Colonic mucosa (tissue), 4 donors: ENCODE measurements around the gene CES2. TPM values are rescaled to one million over a fixed set of nuclear protein-coding genes. Genes with fewer than 3 reads are reported as not detected.
A peak's percentile ranks its signal among the peaks of the same experiment; 100 is the strongest.

Source experiments
- DNase-seq: peaks from one replicate; pipeline ENCODE4 v3.0.0-alpha.2; 2020
- H3K27ac ChIP-seq: fragments of 200-600 bp; one replicate; pipeline ENCODE4 v1.8.0; 2021
- H3K27me3 ChIP-seq: fragments of 200-600 bp; one replicate; pipeline ENCODE4 v1.8.0; 2021
- H3K36me3 ChIP-seq: fragments of 200-600 bp; one replicate; pipeline ENCODE4 v1.8.0; 2021
- H3K4me1 ChIP-seq: fragments of 200-600 bp; one replicate; pipeline ENCODE4 v1.8.0; 2021; ENCODE audit warnings: mild to moderate bottlenecking
- H3K4me3 ChIP-seq: fragments of 200-600 bp; one replicate; pipeline ENCODE4 v1.8.0; 2021
- H3K9ac ChIP-seq, 2 donors: one replicate each; pipeline ENCODE4 v1.7.0; 2013; ENCODE audit warnings: control low read depth in 2 of 2, low read depth in 2 of 2, low read length in 2 of 2
- H3K9me3 ChIP-seq: fragments of 200-600 bp; one replicate; pipeline ENCODE4 v1.8.0; 2021
- CTCF ChIP-seq: fragments of 200-600 bp; IDR thresholded peaks from one replicate; pipeline ENCODE4 v1.8.0; 2022; ENCODE audit warnings: antibody characterized with exemption, mild to moderate bottlenecking
- intact Hi-C: fragments of 100-400 bp; cut with DNase I; formaldehyde crosslinking; loops from one replicate; pipeline ENCODE4 v1.14.1; 2022
- total RNA-seq, 2 donors: library from RNA; stranded (reverse); fragmentation: NEBNext Ultra II Directional in 1 of 2; extraction: Animal tissue kit (Norgen Biotek cat#: 25700) in 1 of 2; gene quantifications; one replicate each; pipeline ENCODE4 v1.2.1, GENCODE V29; 2021
- donor health status: healthy.
- donor health status: DM: no; HTN: no; CAD: no.
- donor health status: DM: no; HTN: no; CAD: no.

CES2 gene
- total RNA-seq, 2 donors from 2014 or later = 407 to 525 TPM

GRCh38 chr16:66928702-66929388 is 6.5 kb upstream of the CES2 start:
- Histone ChIP-seq H3K27ac (no peak overlapping the region), H3K36me3 (no peaks in the 10 kb centered on the region), H3K4me1 (peaks cover 12% of the 10 kb centered on the region), H3K4me3 (no peak overlapping the region), H3K9me3 (no peaks in the 10 kb centered on the region), H3K9ac (no peak overlapping the region), H3K27me3 (peaks cover 15% of the 10 kb centered on the region)
- intact Hi-C loops = no loop called here
- TF ChIP-seq CTCF = peak; percentile 17
- no peak for DNase-seq

GRCh38 chr16:66930189-66930588 is 5.1 kb upstream of the CES2 start:
- Histone ChIP-seq H3K9me3 (no peaks in the 10 kb centered on the region), H3K4me3 (no peak overlapping the region), H3K27ac (no peak overlapping the region), H3K4me1 (peaks cover 12% of the 10 kb centered on the region), H3K27me3 (peaks cover 6% of the 10 kb centered on the region), H3K9ac (no peak overlapping the region), H3K36me3 (no peaks in the 10 kb centered on the region)
- intact Hi-C loops = loop anchor here (5.0 kb wide), 1 partner anchor 33 kb away; no protein-coding TSS in a partner anchor
- no peak for TF ChIP-seq CTCF
- peak; percentile 56 for DNase-seq

GRCh38 chr16:66931665-66932064 is 3.7 kb upstream of the CES2 start:
- no peak overlapping the region for H3K4me3 ChIP-seq
- H3K4me1 ChIP-seq = peaks cover 12% of the 10 kb centered on the region
- intact Hi-C loops = loop anchor here (5.0 kb wide), 1 partner anchor 34 kb away; no protein-coding TSS in a partner anchor
- no peaks in the 10 kb centered on the region for H3K9me3 ChIP-seq
- H3K27me3 ChIP-seq = no peaks in the 10 kb centered on the region
- no peak for DNase-seq
- H3K9ac ChIP-seq = peak overlapping the region in 1 of 2 donors; percentile 2
- no peak overlapping the region for H3K27ac ChIP-seq
- H3K36me3 ChIP-seq = no peaks in the 10 kb centered on the region
- no peak for TF ChIP-seq CTCF

GRCh38 chr16:66932076-66932475 is 3.2 kb upstream of the CES2 start:
- intact Hi-C loops = loop anchor here (5.0 kb wide), 1 partner anchor 35 kb away; no protein-coding TSS in a partner anchor
- no peak for DNase-seq
- Histone ChIP-seq H3K27me3 (no peaks in the 10 kb centered on the region), H3K36me3 (no peaks in the 10 kb centered on the region), H3K9ac (no peak overlapping the region), H3K4me1 (peaks cover 13% of the 10 kb centered on the region), H3K9me3 (no peaks in the 10 kb centered on the region), H3K27ac (no peak overlapping the region), H3K4me3 (no peak overlapping the region)
- TF ChIP-seq CTCF = no peak

GRCh38 chr16:66933776-66934137 is 1.6 kb upstream of the CES2 start:
- Histone ChIP-seq H3K27ac (peak overlapping the region; percentile 86), H3K36me3 (no peaks in the 10 kb centered on the region), H3K4me3 (peak overlapping the region; percentile 94), H3K27me3 (no peaks in the 10 kb centered on the region), H3K9me3 (no peaks in the 10 kb centered on the region), H3K4me1 (peaks cover 20% of the 10 kb centered on the region), H3K9ac (peak overlapping the region; percentile 97 to 99)
- intact Hi-C loops = loop anchor here (5.0 kb wide), 1 partner anchor 36 kb away; no protein-coding TSS in a partner anchor
- TF ChIP-seq CTCF = no peak
- DNase-seq = no peak
